HG03159 (cell line): ENCODE measurements around the gene NIPSNAP3A.
"Not testable (repeated sequence)": the region's sequence is repeated elsewhere in the genome, so short reads cannot be mapped to it uniquely, and the experiment has no call there.

Experiments used
- ATAC-seq: cut with Tn5 transposase; IDR thresholded peaks from one replicate; pipeline ENCODE4 v1.9.1; 2021; ENCODE audit warnings: mild to moderate bottlenecking, moderate library complexity; ENCODE audit not compliant: unreplicated experiment

The NIPSNAP3A gene

GRCh38 chr9:104747565-104748358 is at the start of gene NIPSNAP3A:
NIPSNAP3A (plus strand) TSS chr9:104747683; CDS start chr9:104747793, 110 bp downstream.
- ATAC-seq, result peak; percentile 86

GRCh38 chr9:104700306-104700705 is 47.2 kb upstream of the NIPSNAP3A start:
- no peak for ATAC-seq

DNA sequence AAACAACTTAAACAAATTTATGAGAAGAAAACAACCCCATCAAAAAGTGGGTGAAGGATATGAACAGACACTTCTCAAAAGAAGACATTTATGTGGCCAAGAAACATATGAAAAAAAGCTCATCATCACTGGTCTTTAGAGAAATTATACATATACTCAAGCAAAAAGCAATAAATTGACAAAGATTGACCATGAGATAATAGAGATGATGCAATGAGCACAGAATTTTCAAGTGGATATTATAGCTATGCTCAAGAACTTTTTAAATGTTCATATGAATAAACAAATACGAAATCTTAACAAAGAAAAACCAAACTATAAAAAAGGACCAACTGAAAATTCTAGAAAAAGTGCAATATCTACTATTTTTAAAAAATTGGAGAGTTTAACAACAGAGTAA is 38.7 kb upstream of the NIPSNAP3A start:
- ATAC-seq, result not testable (repeated sequence)

DNA sequence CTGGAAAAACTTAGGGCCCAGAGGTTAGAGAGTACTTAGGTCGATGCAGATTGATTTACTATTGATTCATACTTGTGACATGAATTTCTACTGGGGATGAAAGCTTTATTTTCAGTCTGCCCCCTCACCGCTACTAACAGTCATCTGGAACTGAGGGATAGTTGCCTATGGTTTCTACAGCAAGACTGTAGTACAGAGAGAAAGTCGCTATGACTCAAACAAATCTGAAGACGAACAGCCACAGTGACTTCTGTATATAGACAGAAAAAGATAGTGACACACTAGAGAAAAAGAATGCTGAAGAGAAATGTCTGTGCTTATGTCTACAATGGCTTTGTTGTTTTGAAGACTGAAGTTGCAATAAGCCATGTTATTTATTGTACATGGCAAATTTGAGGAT is 35.9 kb upstream of the NIPSNAP3A start:
- no peak for ATAC-seq

DNA sequence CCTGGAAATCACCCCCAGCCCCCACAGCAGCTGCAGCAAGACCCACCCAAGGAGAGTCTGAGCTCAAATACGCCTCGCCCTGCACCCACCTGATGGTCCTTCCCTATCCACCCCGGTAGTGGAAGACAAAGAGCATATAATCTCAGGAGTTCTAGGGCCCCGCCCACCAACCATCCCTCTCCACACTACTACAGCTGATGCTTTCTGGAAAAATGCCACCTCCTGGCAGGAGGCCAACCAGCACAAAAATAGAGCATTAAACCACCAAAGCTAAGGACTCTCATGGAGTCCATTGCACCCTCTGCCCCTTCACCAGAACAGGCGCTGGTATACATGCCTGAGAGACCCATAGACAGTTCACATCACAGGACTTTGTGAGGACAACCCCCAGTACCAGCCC is 22.5 kb upstream of the NIPSNAP3A start:
- no peak for ATAC-seq

DNA sequence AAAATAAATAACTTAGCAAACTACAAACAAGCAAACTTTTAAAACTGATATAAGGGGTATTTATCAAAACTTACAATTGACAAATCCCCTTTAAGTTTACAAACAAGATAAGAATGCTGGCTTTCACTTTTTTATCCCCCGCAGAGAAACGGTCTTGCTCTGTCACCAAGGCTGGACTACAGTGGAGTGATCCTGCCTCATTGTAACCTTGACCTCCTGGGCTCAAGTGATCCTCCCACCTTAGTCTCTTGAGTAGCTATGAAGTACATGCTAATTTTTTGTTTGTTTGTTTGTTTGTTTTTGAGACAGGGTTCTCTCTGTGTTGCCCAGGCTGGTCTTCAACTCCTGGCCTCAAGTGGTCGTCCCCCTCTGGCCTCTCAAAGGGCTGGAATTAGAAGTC is 9.0 kb upstream of the NIPSNAP3A start:
- no peak for ATAC-seq

GRCh38 chr9:104740621-104741020 is 6.9 kb upstream of the NIPSNAP3A start:
- no peak for ATAC-seq

- ATAC-seq, result peak; percentile 42
Observed at GRCh38 chr9:104743376-104743985, 4.0 kb upstream of the NIPSNAP3A start.

DNA sequence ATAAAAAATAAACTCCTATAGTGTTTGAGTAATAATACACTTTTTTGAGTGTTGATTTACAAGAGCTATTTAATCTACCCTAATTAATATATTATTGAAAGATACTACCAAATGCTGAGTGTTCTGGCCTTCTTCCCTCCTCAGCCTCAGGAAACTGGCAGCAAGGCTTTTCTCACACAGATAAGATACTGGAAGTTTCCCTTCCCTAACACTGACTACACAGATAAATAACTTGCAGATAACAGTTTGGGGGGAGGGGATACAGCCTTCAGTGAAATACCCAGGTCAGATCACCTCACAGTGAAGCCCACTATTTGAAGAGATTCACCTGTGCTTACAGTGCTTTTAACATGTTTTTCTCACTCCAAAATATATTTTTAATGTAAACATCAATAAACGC is 1.6 kb upstream of the NIPSNAP3A start:
- ATAC-seq, result no peak

GRCh38 chr9:104746285-104746684 is 1.2 kb upstream of the NIPSNAP3A start:
- ATAC-seq, result no peak

DNA sequence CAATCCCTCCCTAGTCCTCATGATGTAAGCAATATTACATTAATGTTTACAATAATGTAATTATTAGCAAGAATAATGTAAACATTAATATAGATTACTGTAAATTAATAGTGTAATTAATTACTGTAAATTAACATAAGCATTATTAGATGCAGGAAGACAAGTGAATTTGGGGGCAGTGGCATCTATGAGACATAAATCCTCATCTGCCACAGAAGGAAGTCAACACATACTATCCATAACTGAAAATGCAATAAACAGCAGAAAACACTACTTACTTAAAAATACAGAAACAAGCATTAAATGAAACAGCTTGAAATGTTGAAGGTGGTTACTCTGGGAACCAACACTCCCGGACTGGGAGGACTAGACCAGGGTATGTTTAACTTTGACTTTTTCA is 685 bp upstream of the NIPSNAP3A start:
- ATAC-seq, result no peak

DNA sequence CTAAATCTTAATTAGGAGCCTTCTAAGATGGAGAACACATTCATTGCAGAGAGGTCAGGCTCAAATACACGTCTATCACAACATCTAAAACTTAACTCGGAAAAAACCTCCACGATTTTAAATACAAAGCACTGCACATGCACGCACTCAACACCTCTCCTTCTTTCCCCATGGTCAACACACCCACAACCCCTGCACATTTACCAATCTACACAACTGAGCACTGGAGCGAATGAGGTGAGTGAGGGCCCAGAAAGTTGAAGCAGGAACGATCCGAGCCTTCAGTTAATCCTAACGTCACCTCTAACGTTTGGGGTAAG is 278 bp upstream of the NIPSNAP3A start:
- ATAC-seq, result peak; percentile 30

GRCh38 chr9:104748359-104749031 is 1.0 kb downstream of the NIPSNAP3A start:
- ATAC-seq, result peak; percentile 0

DNA sequence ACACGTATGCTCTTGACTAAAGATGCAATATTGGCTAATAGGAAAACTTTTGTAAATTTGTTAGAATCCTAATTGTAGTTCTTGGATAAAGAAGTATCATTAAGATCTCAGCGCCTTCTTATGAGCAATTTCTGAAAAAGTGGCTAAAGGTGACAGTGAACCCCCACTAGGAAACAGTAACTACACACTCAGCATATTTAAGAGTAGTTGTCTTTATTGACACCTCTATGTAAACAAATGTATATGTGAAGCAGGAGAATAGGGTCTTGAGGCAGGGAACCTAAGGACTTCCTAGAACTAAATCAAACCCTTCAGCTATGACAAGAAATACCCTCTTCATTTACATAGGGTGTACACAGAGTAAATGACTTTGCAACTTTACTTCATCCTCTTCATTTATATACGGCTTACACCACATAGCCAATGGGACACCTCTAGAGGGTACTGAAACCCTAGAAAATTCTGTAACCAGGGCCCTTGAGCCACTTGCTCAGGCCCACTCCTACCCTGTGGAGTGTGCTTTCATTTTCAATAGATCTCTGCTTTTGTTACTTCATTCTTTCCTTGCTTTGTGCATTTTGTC is 2.8 kb downstream of the NIPSNAP3A start:
- ATAC-seq, result peak; percentile 12

GRCh38 chr9:104758974-104759373 is 11.5 kb downstream of the NIPSNAP3A start:
- no peak for ATAC-seq

- peak; percentile 44 for ATAC-seq
Observed at GRCh38 chr9:104765138-104765537, 17.7 kb downstream of the NIPSNAP3A start.

DNA sequence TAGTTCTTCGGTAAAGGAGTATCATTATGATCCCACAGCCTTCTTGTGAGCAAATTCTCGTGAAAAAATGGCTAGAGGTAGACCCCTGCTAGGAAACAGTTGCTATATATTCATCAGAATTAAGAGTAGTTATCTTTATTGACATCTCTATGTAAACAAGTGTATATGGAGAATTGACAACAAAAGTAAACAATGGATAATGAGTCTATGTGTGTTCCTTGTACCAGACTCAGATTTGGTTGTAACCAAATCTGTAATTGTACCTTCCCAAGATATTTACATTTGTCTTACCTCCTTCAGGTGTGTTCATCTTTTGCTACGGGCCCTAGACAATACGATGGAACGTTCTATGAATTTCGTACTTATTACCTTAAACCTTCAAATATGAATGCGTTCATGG is 18.5 kb downstream of the NIPSNAP3A start:
- ATAC-seq, result no peak

DNA sequence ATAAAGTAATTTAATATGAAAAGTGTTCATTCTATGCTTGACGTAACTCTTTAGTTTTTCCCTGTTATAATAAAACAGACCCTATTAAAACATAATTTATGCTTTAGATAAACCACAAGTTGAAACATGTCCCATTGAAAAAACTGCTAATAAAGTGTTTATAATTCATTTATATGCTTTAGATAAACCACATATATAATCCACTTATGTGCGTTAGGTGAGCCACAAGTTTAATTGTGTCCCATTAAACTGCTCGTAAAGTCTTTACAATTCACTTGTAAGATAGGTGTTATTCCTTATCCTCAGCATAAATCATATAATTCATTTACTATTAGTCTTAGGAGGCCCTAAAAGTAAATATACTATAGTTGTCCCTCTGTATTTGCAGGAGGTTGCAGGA is 20.0 kb downstream of the NIPSNAP3A start:
- ATAC-seq, result no peak

DNA sequence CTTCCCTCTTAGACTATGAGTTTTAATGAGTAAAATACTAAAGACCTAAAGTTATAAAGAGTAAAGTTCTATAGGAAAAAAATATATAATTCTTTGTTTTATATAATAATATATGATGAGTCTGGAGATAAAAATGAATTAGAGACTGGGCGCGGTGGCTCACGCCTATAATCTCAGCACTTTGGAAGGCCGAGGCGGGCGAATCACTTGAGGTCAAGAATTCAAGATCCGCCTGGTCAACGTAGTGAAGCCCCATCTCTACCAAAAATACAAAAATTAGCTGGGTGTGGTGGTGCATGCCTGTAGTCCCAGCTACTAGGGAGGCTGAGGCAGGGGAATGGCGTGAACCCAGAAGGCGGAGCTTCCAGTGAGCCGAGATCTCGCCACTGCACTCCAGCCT is 21.5 kb downstream of the NIPSNAP3A start:
- ATAC-seq, result not testable (repeated sequence)

GRCh38 chr9:104769655-104770054 is 22.2 kb downstream of the NIPSNAP3A start:
- ATAC-seq, result peak; percentile 43

- ATAC-seq, result no peak
Observed at GRCh38 chr9:104772714-104773510, 25.4 kb downstream of the NIPSNAP3A start.
